ENCODE data around the gene EPC1.

DNA sequence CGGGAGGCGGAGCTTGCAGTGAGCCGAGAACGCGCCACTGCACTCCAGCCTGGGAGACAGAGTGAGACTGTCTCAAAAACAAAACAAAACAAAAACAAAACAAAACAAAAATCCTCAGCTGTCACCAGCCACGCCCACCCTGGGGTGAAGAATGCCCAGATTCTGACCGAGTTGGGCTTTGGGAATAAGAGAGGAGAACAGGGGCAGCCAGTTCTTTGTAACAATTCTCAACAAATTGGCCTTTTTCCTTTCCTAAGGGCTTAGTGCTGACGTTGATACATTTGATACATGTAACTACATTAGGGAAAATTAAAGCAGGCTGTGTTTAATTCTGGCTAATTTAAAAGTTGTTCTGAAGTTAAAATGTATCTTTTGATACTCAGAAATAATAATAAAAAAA, 121.0 kb downstream of the EPC1 start:
- no peak for TF ChIP-seq CTCF (IDR thresholded peaks at IDR 0.05; ENCODE audit: insufficient read depth, low read depth, low read length)
- no peak for TF ChIP-seq EZH2 (IDR thresholded peaks at IDR 0.05; ENCODE audit: insufficient read depth, low read length)
